IMR-90 (cell line): ENCODE results near the gene THY1. TPM values are rescaled to one million over a fixed set of nuclear protein-coding genes. Genes with fewer than 3 reads are reported as not detected.

ENCODE experiments used
- ATAC-seq: fragments of 200-7000 bp; cut with Tn5 transposase; 2 replicates; pipeline ENCODE4 v1.9.1; 2020; ENCODE audit warnings: low read depth, mild to moderate bottlenecking, moderate library complexity
- BruUV-seq: library from RNA; stranded (reverse); fragments of 400-500 nt; replicated peaks from 2 replicates; lab custom pipeline; 2021; lab: Mats Ljungman, UMichigan
- CTCF ChIA-PET: fragments of 300-600 bp; formaldehyde crosslinking; extraction: SDS; loops from one replicate; lab custom pipeline; 2021; ENCODE audit warnings: antibody characterized with exemption; lab: Yijun Ruan, JAX
- POLR2A ChIA-PET: fragments of 300-600 bp; sonication (Branson Sonifier 250); formaldehyde crosslinking; loops from one replicate; lab custom pipeline; 2022; ENCODE audit warnings: antibody characterized with exemption; ENCODE audit not compliant: unreplicated experiment; lab: Charles Lee
- DNase-seq: peaks from one replicate; pipeline ENCODE4 v3.0.0; 2013
- H2AFZ ChIP-seq: replicated peaks from 2 replicates; pipeline ENCODE3; 2013; ENCODE audit warnings: low read length, mild to moderate bottlenecking; ENCODE audit not compliant: poor library complexity
- H2AK5ac ChIP-seq: 2 replicates; pipeline ENCODE4 v1.6.1; 2013; ENCODE audit warnings: low read depth, low read length, inconsistent platforms
- H2AK9ac ChIP-seq: replicated peaks from 2 replicates; pipeline ENCODE3; 2013; ENCODE audit warnings: mild to moderate bottlenecking, low read depth, low read length, moderate library complexity; ENCODE audit not compliant: poor library complexity
- H2BK120ac ChIP-seq: 2 replicates; pipeline ENCODE4 v1.6.1; 2013; ENCODE audit warnings: low read depth, low read length, inconsistent platforms
- H2BK15ac ChIP-seq: 3 replicates; pipeline ENCODE4 v1.6.1; 2013; ENCODE audit warnings: low read depth, low read length, inconsistent platforms
- H2BK20ac ChIP-seq: 2 replicates; pipeline ENCODE4 v1.6.1; 2013; ENCODE audit warnings: low read depth, mild to moderate bottlenecking, inconsistent platforms, low read length, moderate library complexity
- H2BK5ac ChIP-seq: 2 replicates; pipeline ENCODE4 v1.6.1; 2013; ENCODE audit warnings: mild to moderate bottlenecking, low read depth, low read length, inconsistent platforms; ENCODE audit not compliant: poor library complexity, severe bottlenecking
- H3K14ac ChIP-seq: replicated peaks from 2 replicates; pipeline ENCODE4 v1.6.1; 2013; ENCODE audit warnings: low read depth, low read length, inconsistent platforms
- H3K18ac ChIP-seq: 2 replicates; pipeline ENCODE4 v1.6.1; 2013; ENCODE audit warnings: low read depth, low read length, control low read depth
- H3K23ac ChIP-seq: 2 replicates; pipeline ENCODE4 v1.6.1; 2013; ENCODE audit warnings: low read depth, low read length, inconsistent platforms
- H3K27ac ChIP-seq: 2 replicates; pipeline ENCODE4 v1.5.1; 2013; ENCODE audit warnings: mild to moderate bottlenecking, control low read depth, low read length; ENCODE audit not compliant: insufficient read depth
- H3K27me3 ChIP-seq: 2 replicates; pipeline ENCODE4 v1.6.1; 2013; ENCODE audit warnings: low read length; ENCODE audit not compliant: control insufficient read depth, insufficient read depth
- H3K36me3 ChIP-seq: 2 replicates; pipeline ENCODE4 v1.6.1; 2013; ENCODE audit warnings: low read length, mixed read lengths; ENCODE audit not compliant: control insufficient read depth, insufficient read depth
- H3K4ac ChIP-seq: 2 replicates; pipeline ENCODE4 v1.6.1; 2013; ENCODE audit warnings: low read depth, low read length, inconsistent platforms
- H3K4me1 ChIP-seq: 2 replicates; pipeline ENCODE4 v1.6.1; 2013; ENCODE audit warnings: low read length, mixed read lengths; ENCODE audit not compliant: control insufficient read depth, insufficient read depth
- H3K4me2 ChIP-seq: 2 replicates; pipeline ENCODE4 v1.6.1; 2013; ENCODE audit warnings: low read depth, mild to moderate bottlenecking, control low read depth, low read length, moderate library complexity
- H3K4me3 ChIP-seq: 2 replicates; pipeline ENCODE4 v1.5.1; 2013; ENCODE audit warnings: low read depth, mild to moderate bottlenecking, control low read depth, low read length, moderate library complexity; ENCODE audit not compliant: insufficient read depth
- H3K56ac ChIP-seq: 2 replicates; pipeline ENCODE4 v1.6.1; 2013; ENCODE audit warnings: low read length, inconsistent platforms; ENCODE audit not compliant: insufficient read depth; ENCODE audit errors: extremely low read depth
- H3K79me1 ChIP-seq, 2 experiments: 2 replicates each; pipeline ENCODE4 v1.6.1; 2013; ENCODE audit warnings: low read length in 2 of 2, inconsistent platforms in 1 of 2, low read depth in 1 of 2
- H3K9ac ChIP-seq: 2 replicates; pipeline ENCODE4 v1.6.1; 2013; ENCODE audit warnings: low read depth, low read length, control low read depth
- H3K9me1 ChIP-seq: 2 replicates; pipeline ENCODE4 v1.6.1; 2013; ENCODE audit warnings: low read length, inconsistent platforms; ENCODE audit not compliant: insufficient read depth
- H3K9me3 ChIP-seq: 2 replicates; pipeline ENCODE4 v1.6.1; 2013; ENCODE audit warnings: low read length; ENCODE audit not compliant: control insufficient read depth, insufficient read depth
- H4K20me1 ChIP-seq: 2 replicates; pipeline ENCODE4 v1.6.1; 2013; ENCODE audit warnings: low read length, inconsistent platforms; ENCODE audit not compliant: insufficient read depth
- H4K5ac ChIP-seq: 2 replicates; pipeline ENCODE4 v1.6.1; 2013; ENCODE audit warnings: mild to moderate bottlenecking, low read depth, low read length, control low read depth
- H4K8ac ChIP-seq, 2 experiments: 2 replicates each; pipeline ENCODE4 v1.6.1; 2013; ENCODE audit warnings: low read depth in 2 of 2, low read length in 2 of 2, control low read depth in 1 of 2, inconsistent platforms in 1 of 2
- H4K91ac ChIP-seq: 2 replicates; pipeline ENCODE4 v1.6.1; 2013; ENCODE audit warnings: low read depth, low read length, inconsistent platforms; ENCODE audit not compliant: insufficient read depth
- BHLHE40 ChIP-seq: fragments of 150-350 bp; IDR thresholded peaks from 2 replicates; pipeline ENCODE4 v1.6.1; 2016; ENCODE audit warnings: mild to moderate bottlenecking, low read depth, low read length
- CEBPB ChIP-seq: IDR thresholded peaks from 2 replicates; pipeline ENCODE4 v1.6.1; 2012; ENCODE audit warnings: low read depth, low read length, improper control_type of control experiment
- CHD1 ChIP-seq: IDR thresholded peaks from 2 replicates; pipeline ENCODE4 v1.6.1; 2012; ENCODE audit warnings: low read depth, low read length, improper control_type of control experiment
- CTCF ChIP-seq: conservative IDR thresholded peaks from 2 replicates; pipeline ENCODE4 v1.5.1; 2012; ENCODE audit warnings: mild to moderate bottlenecking, low read depth, low read length, improper control_type of control experiment
- ELK1 ChIP-seq: fragments of 150-350 bp; IDR thresholded peaks from 2 replicates; pipeline ENCODE4 v1.6.1; 2016; ENCODE audit warnings: low read depth, mild to moderate bottlenecking, low read length, moderate library complexity, borderline replicate concordance
- FOS ChIP-seq: fragments of 150-350 bp; IDR thresholded peaks from 2 replicates; pipeline ENCODE4 v1.6.1; 2016; ENCODE audit warnings: low read depth, low read length
- MAFK ChIP-seq: IDR thresholded peaks from 2 replicates; pipeline ENCODE4 v1.6.1; 2012; ENCODE audit warnings: low read depth, low read length, improper control_type of control experiment
- MAZ ChIP-seq: IDR thresholded peaks from 2 replicates; pipeline ENCODE4 v1.6.1; 2012; ENCODE audit warnings: low read depth, mild to moderate bottlenecking, low read length, improper control_type of control experiment, moderate library complexity, borderline replicate concordance
- MXI1 ChIP-seq: IDR thresholded peaks from 2 replicates; pipeline ENCODE4 v1.6.1; 2012; ENCODE audit warnings: low read depth, mild to moderate bottlenecking, low read length, moderate library complexity, borderline replicate concordance
- NFE2L2 ChIP-seq: fragments of 150-350 bp; IDR thresholded peaks from 2 replicates; pipeline ENCODE4 v1.6.1; 2016; ENCODE audit warnings: low read depth, mild to moderate bottlenecking, low read length
- POLR2A ChIP-seq: IDR thresholded peaks from 2 replicates; pipeline ENCODE4 v1.6.1; 2012; ENCODE audit warnings: mild to moderate bottlenecking, low read depth, low read length
- RAD21 ChIP-seq: IDR thresholded peaks from 2 replicates; pipeline ENCODE4 v1.6.1; 2012; ENCODE audit warnings: low read length, improper control_type of control experiment
- RCOR1 ChIP-seq: IDR thresholded peaks from 2 replicates; pipeline ENCODE4 v1.6.1; 2012; ENCODE audit warnings: mild to moderate bottlenecking, low read length, improper control_type of control experiment; ENCODE audit not compliant: insufficient replicate concordance
- RFX5 ChIP-seq: IDR thresholded peaks from 2 replicates; pipeline ENCODE4 v1.8.0; 2012; ENCODE audit warnings: low read depth, mild to moderate bottlenecking, low read length, moderate library complexity
- SMC3 ChIP-seq: fragments of 150-350 bp; IDR thresholded peaks from 2 replicates; pipeline ENCODE4 v1.6.1; 2016; ENCODE audit warnings: low read depth, mild to moderate bottlenecking, antibody characterized with exemption, low read length, moderate library complexity
- USF2 ChIP-seq: fragments of 150-350 bp; IDR thresholded peaks from 2 replicates; pipeline ENCODE4 v1.6.1; 2017; ENCODE audit warnings: mild to moderate bottlenecking, antibody characterized with exemption, low read length, low read depth
- WGBS, 2 experiments: methylation state at CpG; one replicate each; pipeline versions ENCODE4 v1.1.5 to v1.1.7; 2013; ENCODE audit warnings: missing lambda C conversion rate in 2 of 2; ENCODE audit not compliant: insufficient read length in 1 of 2; ENCODE audit errors: extremely low coverage in 2 of 2; 5-methylcytosine and 5-hydroxymethylcytosine counted together
- dilution Hi-C: fragments of 300-500 bp; cut with HindIII; formaldehyde crosslinking; loops from one replicate; pipeline ENCODE4 v1.14.3; 2018; ENCODE audit warnings: low sequenced_read_pairs; ENCODE audit not compliant: unreplicated experiment
- in situ Hi-C: fragments of 300-500 bp; cut with MboI; formaldehyde crosslinking; loops from 3 replicates; pipeline ENCODE4 v1.14.3; 2019; ENCODE audit warnings: low sequenced_read_pairs, inconsistent platforms, mixed read lengths
- intact Hi-C: fragments of 100-400 bp; cut with micrococcal nuclease; formaldehyde crosslinking; loops from 2 replicates; pipeline ENCODE4 v1.10.0; 2022
- polyA plus RNA-seq, 3 experiments: library from polyadenylated mRNA; depleted of rRNA; stranded (reverse); fragments of >200 nt; gene quantifications; 2 replicates each; pipeline ENCODE4 v1.2.3, GENCODE V29; 2012; ENCODE audit warnings: low replicate concordance in 1 of 3
- total RNA-seq: library from RNA; depleted of rRNA; stranded (reverse); fragments of >200 nt; gene quantifications from 2 replicates; pipeline ENCODE4 v1.2.3, GENCODE V29; 2012

The THY1 gene
- total and polyA plus RNA-seq, 2 of the 4 experiments (the other 2 are of a cell fraction): 703 to 2,603 TPM

GRCh38 chr11:119370486-119371046 lies 52.4 kb downstream of the THY1 start:
- DNase-seq (no peak), ATAC-seq (no peak)
- H4K8ac ChIP-seq: no peak overlapping the region
- no peak overlapping the region for H3K56ac ChIP-seq
- no peak overlapping the region for H2AFZ ChIP-seq
- no peak overlapping the region for H2AK5ac ChIP-seq
- no peaks in the 10 kb centered on the region for H3K36me3 ChIP-seq
- H4K20me1 ChIP-seq: no peaks in the 10 kb centered on the region
- H3K9me3 ChIP-seq: no peaks in the 10 kb centered on the region
- H3K18ac ChIP-seq: no peak overlapping the region
- intact Hi-C loops: no loop called here
- H3K4ac ChIP-seq: no peak overlapping the region
- TF ChIP-seq USF2 (no peak), SMC3 (no peak), RAD21 (no peak), ELK1 (no peak), CTCF (no peak), MXI1 (no peak), FOS (no peak), NFE2L2 (no peak), POLR2A (no peak), CEBPB (no peak), MAFK (no peak), CHD1 (no peak), BHLHE40 (no peak), MAZ (no peak), RFX5 (no peak), RCOR1 (no peak)
- H2BK20ac ChIP-seq: no peak overlapping the region
- H3K4me1 ChIP-seq: peaks cover 19% of the 10 kb centered on the region
- H2AK9ac ChIP-seq: no peak overlapping the region
- H3K4me2 ChIP-seq: no peak overlapping the region
- H3K4me3 ChIP-seq: no peak overlapping the region
- no peak overlapping the region for H3K9ac ChIP-seq
- H3K23ac ChIP-seq: no peak overlapping the region
- no peak overlapping the region for H4K5ac ChIP-seq
- no peak overlapping the region for H4K91ac ChIP-seq
- ChIA-PET POLR2A (no interaction called here), CTCF (interaction anchor here (0.5 to 5.3 kb wide), 4 partner anchors 14 to 176 kb away, joined by 4 to 30 read pairs (median 4); partner anchors contain the start of gene C1QTNF5)
- H3K27me3 ChIP-seq: no peaks in the 10 kb centered on the region
- WGBS, 2 experiments: 81% methylated on average over 4 of the region's 8 CpGs; no CpG with 5 or more reads in 1 of the 2 experiments
- H3K14ac ChIP-seq: no peak overlapping the region
- in situ Hi-C loops: loop anchor here (25.0 kb wide), 1 partner anchor 742 kb away; no protein-coding TSS in a partner anchor
- H2BK5ac ChIP-seq: no peak overlapping the region
- no peaks in the 10 kb centered on the region for H3K79me1 ChIP-seq
- H3K9me1 ChIP-seq: peaks cover 6% of the 10 kb centered on the region
- no peak overlapping the region for H2BK15ac ChIP-seq
- dilution Hi-C loops: no loop called here
- BruUV-seq: no TSS peak
- no peak overlapping the region for H3K27ac ChIP-seq
- no peak overlapping the region for H2BK120ac ChIP-seq
